Body of pancreas (tissue), 4 donors: Measurements from ENCODE around the gene FLRT2. TPM values are rescaled to one million over a fixed set of nuclear protein-coding genes. Genes with fewer than 3 reads are reported as not detected.

Source experiments
- ATAC-seq: fragments of 150-250 bp; one replicate; pipeline ENCODE4 v1.9.1; 2016
- DNase-seq, 4 donors: peaks; one replicate each; pipeline ENCODE4 v3.0.0-alpha.2; 2019
- H3K27ac ChIP-seq, 4 donors: fragments of 200-600 bp; sonication (generic); 1 replicate in 3 of 4; 2 replicates in 1 of 4; pipeline versions ENCODE4 v1.5.1 to v1.6.1; 2016 to 2019; ENCODE audit warnings: mild to moderate bottlenecking in 1 of 4, mixed read lengths in 1 of 4, moderate library complexity in 1 of 4
- H3K27me3 ChIP-seq, 2 donors: fragments of 200-600 bp; sonication (generic); one replicate each; pipeline ENCODE4 v1.6.0; 2016; ENCODE audit warnings: mild to moderate bottlenecking in 1 of 2
- H3K36me3 ChIP-seq, 2 donors: fragments of 200-600 bp; sonication (generic); replicated peaks in 1 of 2; 2 replicates each; pipeline ENCODE4 v1.5.1; 2016; ENCODE audit warnings: low read depth in 2 of 2; ENCODE audit not compliant: insufficient read depth in 1 of 2
- H3K4me1 ChIP-seq: fragments of 200-600 bp; sonication (generic); one replicate; pipeline ENCODE4 v1.6.0; 2016
- H3K4me3 ChIP-seq, 2 donors: fragments of 200-600 bp; sonication (generic); 1 replicate in 1 of 2; 2 replicates in 1 of 2; pipeline ENCODE4 v1.5.1; 2016 to 2019
- H3K9me3 ChIP-seq, 3 donors: fragments of 200-600 bp; sonication (generic); 1 replicate in 2 of 3; 2 replicates in 1 of 3; pipeline ENCODE4 v1.5.1; 2016
- CTCF ChIP-seq, 7 experiments: fragments of 450-650 bp in 4 of 7; fragments of 200-600 bp in 3 of 7; sonication (generic) in 3 of 7; IDR thresholded peaks; one replicate each; pipeline ENCODE4 v1.5.1; 2016 to 2019; ENCODE audit warnings: antibody characterized with exemption in 7 of 7
- POLR2A ChIP-seq, 3 donors: fragments of 450-650 bp; IDR thresholded peaks; one replicate each; pipeline ENCODE4 v1.6.1; 2016; ENCODE audit warnings: antibody characterized with exemption in 3 of 3, mild to moderate bottlenecking in 2 of 3
- WGBS, 2 donors: methylation state at CpG; one replicate each; pipeline ENCODE4 v1.1.5; 2017; 5-methylcytosine and 5-hydroxymethylcytosine counted together
- intact Hi-C: fragments of 100-400 bp; cut with DNase I; formaldehyde crosslinking; loops from one replicate; pipeline ENCODE4 v1.15.1; 2023
- total RNA-seq, 2 donors: library from RNA; depleted of rRNA; stranded (reverse); fragments of >200 nt; gene quantifications; one replicate each; pipeline ENCODE4 v1.1.0, GENCODE V29; 2016

Gene FLRT2
- total RNA-seq, 2 donors from 2014 or later, result 37.6 to 114 TPM

GRCh38 chr14:85483652-85484051 is 46.3 kb upstream of the FLRT2 start:
- TF ChIP-seq POLR2A (IDR thresholded peaks at IDR 0.05), result no peak
- Histone ChIP-seq H3K9me3 (no peaks in the 10 kb centered on the region), H3K27ac (peak overlapping the region; percentile 60 to 92 (median 88)), H3K4me1 (peaks cover 63% of the 10 kb centered on the region), H3K27me3 (no peaks in the 10 kb centered on the region), H3K36me3 (no peaks in the 10 kb centered on the region), H3K4me3 (no peak overlapping the region)
- no peak for DNase-seq
- intact Hi-C loops, result no loop called here
- no peak for ATAC-seq

GRCh38 chr14:85487215-85487614 is 42.7 kb upstream of the FLRT2 start:
- Histone ChIP-seq H3K36me3 (no peaks in the 10 kb centered on the region), H3K27ac (no peak overlapping the region), H3K27me3 (no peaks in the 10 kb centered on the region), H3K4me3 (no peak overlapping the region), H3K4me1 (peaks cover 28% of the 10 kb centered on the region), H3K9me3 (no peaks in the 10 kb centered on the region)
- no peak for TF ChIP-seq POLR2A (IDR thresholded peaks at IDR 0.05)
- no peak for TF ChIP-seq CTCF (IDR thresholded peaks at IDR 0.05)
- intact Hi-C loops, result no loop called here
- ATAC-seq, result no peak
- 88 to 92% methylated on average over 4 of the region's 4 CpGs for WGBS, 2 donors
- DNase-seq, result no peak

GRCh38 chr14:85501751-85502150 is 28.2 kb upstream of the FLRT2 start:
- H3K4me1 ChIP-seq, result no peaks in the 10 kb centered on the region
- TF ChIP-seq POLR2A (IDR thresholded peaks at IDR 0.05), result no peak
- no peak for TF ChIP-seq CTCF (IDR thresholded peaks at IDR 0.05)
- H3K27ac ChIP-seq, result no peak overlapping the region
- 34 to 37% methylated on average over 1 of the region's 1 CpG for WGBS, 2 donors
- DNase-seq, result no peak
- intact Hi-C loops, result no loop called here
- no peaks in the 10 kb centered on the region for H3K36me3 ChIP-seq
- ATAC-seq, result no peak
- no peak overlapping the region for H3K4me3 ChIP-seq
- no peaks in the 10 kb centered on the region for H3K9me3 ChIP-seq
- H3K27me3 ChIP-seq, result no peaks in the 10 kb centered on the region

GRCh38 chr14:85508863-85509262 is 21.1 kb upstream of the FLRT2 start:
- no peak overlapping the region for H3K4me3 ChIP-seq
- no peak for DNase-seq
- no peak overlapping the region for H3K27ac ChIP-seq
- no peak for TF ChIP-seq CTCF (IDR thresholded peaks at IDR 0.05)
- TF ChIP-seq POLR2A (IDR thresholded peaks at IDR 0.05), result no peak
- ATAC-seq, result no peak
- no peaks in the 10 kb centered on the region for H3K27me3 ChIP-seq
- H3K36me3 ChIP-seq, result no peaks in the 10 kb centered on the region
- intact Hi-C loops, result no loop called here
- WGBS, 2 donors, result 95 to 97% methylated on average over 6 of the region's 6 CpGs
- no peaks in the 10 kb centered on the region for H3K4me1 ChIP-seq
- H3K9me3 ChIP-seq, result no peaks in the 10 kb centered on the region

- DNase-seq, result no peak
- WGBS, 2 donors, result 77 to 79% methylated on average over 2 of the region's 2 CpGs
- intact Hi-C loops, result no loop called here
- no peaks in the 10 kb centered on the region for H3K9me3 ChIP-seq
- ATAC-seq, result no peak
- H3K4me3 ChIP-seq, result no peak overlapping the region
- no peak overlapping the region for H3K27ac ChIP-seq
- H3K4me1 ChIP-seq, result no peaks in the 10 kb centered on the region
- H3K36me3 ChIP-seq, result no peaks in the 10 kb centered on the region
- TF ChIP-seq CTCF (IDR thresholded peaks at IDR 0.05) (no peak), POLR2A (IDR thresholded peaks at IDR 0.05) (no peak)
- H3K27me3 ChIP-seq, result no peaks in the 10 kb centered on the region
Observed at GRCh38 chr14:85512451-85512850, 17.5 kb upstream of the FLRT2 start.
